Fibroblast of skin of right biceps (primary cell): ENCODE data around the gene PHOSPHO2.
"Not testable (repeated sequence)": the region's sequence is repeated elsewhere in the genome, so short reads cannot be mapped to it uniquely, and the experiment has no call there.

Source experiments
- DNase-seq: peaks from one replicate; pipeline ENCODE4 v3.0.0-alpha.2; 2013

Gene PHOSPHO2

GRCh38 chr2:169684712-169685111, 9.6 kb upstream of the PHOSPHO2 start:
- DNase-seq: not testable (repeated sequence)

GRCh38 chr2:169686825-169687224, 7.4 kb upstream of the PHOSPHO2 start:
- DNase-seq: not testable (repeated sequence)

DNA sequence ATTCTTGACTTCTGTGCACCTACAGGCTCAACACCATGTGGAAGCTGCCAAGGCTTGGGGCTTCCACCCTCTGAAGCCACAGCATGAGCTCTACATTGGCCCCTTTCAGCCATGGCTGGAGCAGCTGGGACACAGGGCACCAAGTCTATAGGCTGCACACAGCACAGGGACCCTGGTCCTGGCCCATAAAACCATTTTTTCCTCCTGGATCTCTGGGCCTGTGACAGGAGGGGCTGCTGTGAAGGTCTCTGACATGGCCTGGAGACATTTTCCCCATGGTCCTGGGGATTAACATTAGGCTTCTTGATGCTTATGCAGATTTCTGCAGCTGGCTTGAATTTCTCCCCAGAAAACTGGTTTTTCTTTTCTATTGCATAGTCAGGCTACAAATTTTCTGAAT, 6.3 kb upstream of the PHOSPHO2 start:
- not testable (repeated sequence) for DNase-seq

DNA sequence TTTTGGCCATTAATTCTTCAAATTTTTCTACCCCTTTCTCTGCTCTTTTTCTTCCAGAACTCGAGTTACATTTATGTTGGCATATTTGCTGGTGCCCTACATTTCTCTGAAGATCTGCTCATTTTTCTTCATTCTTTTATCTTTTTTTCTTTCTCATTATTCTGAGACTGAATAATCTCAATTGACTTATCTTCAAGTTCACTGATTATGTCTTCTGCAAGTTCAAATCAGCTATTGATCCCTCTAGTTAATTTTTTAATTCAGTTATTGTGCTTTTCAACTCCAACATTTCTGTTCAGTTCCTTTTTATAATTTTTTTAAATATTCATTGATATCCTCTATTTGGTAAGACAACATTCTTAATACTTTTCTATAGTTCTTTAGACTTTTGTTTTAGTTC, 3.3 kb upstream of the PHOSPHO2 start:
- no peak for DNase-seq

DNA sequence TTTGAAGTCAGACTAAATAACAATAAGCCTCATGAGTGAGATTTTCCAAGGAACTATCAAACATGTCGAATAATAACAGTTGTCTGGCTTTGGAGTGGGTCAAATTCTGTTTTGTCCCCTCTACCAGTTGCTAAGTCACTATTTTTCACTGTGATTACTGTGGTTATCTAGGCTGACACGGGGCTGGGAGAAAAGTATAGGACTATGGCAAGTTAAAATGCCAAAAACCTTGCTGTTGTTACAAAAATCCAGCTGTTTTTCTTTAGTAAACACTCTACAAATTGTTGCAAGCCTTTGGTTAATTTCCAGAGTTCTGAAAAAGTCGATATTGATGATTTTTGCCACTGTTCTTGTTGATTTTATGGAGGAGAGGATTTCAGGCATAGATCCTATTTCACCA, 1.6 kb upstream of the PHOSPHO2 start:
- no peak for DNase-seq

DNA sequence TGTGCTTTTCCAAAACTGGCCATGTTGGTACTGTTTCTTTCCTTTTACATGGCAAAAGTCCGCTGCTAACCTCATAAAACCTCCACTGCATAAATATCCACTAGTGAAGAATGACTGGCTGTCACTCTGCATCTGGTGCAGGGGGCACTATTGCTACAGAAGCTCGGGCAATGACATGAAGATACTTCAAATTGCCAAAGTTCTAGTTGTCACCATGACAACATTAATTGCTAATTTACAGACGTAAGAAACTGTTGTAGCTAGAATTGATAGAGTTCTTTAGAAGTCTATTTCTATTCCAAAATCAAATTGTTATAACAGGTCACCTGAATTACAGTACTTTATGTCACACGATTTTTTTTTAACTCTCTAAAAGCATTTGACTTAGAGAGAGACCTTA, 909 bp upstream of the PHOSPHO2 start:
- DNase-seq: no peak

GRCh38 chr2:169694894-169695260, 608 bp downstream of the PHOSPHO2 start:
- DNase-seq: no peak

GRCh38 chr2:169696381-169696780, 2.1 kb downstream of the PHOSPHO2 start:
- no peak for DNase-seq

DNA sequence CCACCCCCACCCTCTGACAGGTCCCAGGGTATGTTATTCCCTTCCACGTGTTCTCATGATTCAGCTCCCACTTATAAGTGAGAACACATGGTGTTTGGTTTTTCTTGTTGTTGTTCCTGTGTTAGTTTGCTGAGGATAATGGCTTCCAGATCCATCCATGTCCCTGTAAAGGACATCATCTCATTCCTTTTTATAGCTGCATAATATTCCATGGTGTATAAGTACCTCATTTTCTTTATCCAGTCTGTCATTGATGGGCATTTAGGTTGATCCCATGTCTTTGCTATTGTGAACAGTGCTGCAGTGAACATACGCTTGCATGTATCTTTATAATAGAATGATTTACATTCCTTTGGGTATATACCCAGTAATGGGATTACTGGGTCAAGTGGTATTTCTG, 4.9 kb downstream of the PHOSPHO2 start:
- DNase-seq: not testable (repeated sequence)

- DNase-seq: no peak
Observed at GRCh38 chr2:169702996-169703395, 8.7 kb downstream of the PHOSPHO2 start.

- no peak for DNase-seq
Observed at GRCh38 chr2:169704160-169704708, 10.0 kb downstream of the PHOSPHO2 start.

GRCh38 chr2:169705927-169706326, 11.7 kb downstream of the PHOSPHO2 start:
- DNase-seq: peak; percentile 61

- DNase-seq: no peak
Observed at GRCh38 chr2:169707626-169708025, 13.4 kb downstream of the PHOSPHO2 start.

- no peak for DNase-seq
Observed at GRCh38 chr2:169709331-169709730, 15.1 kb downstream of the PHOSPHO2 start.

DNA sequence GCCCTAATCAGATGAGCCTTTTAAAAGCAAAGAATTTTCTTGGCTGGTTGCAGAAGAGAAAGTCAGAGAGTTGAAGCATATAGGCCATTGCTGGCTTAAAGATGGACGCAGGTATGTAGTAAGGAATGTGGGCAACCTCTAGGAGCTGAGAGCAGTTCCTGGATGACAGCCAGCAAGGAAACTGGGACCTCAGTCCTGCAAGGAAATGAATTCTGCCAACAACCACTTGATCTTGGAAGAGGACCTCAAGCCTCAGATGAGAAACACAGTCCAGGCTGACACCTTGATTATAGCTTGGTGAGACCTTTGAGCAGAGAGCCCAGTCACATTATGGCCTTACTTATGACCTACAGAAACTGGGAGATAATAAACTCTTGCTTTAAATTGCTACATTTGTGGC, 15.7 kb downstream of the PHOSPHO2 start:
- no peak for DNase-seq

DNA sequence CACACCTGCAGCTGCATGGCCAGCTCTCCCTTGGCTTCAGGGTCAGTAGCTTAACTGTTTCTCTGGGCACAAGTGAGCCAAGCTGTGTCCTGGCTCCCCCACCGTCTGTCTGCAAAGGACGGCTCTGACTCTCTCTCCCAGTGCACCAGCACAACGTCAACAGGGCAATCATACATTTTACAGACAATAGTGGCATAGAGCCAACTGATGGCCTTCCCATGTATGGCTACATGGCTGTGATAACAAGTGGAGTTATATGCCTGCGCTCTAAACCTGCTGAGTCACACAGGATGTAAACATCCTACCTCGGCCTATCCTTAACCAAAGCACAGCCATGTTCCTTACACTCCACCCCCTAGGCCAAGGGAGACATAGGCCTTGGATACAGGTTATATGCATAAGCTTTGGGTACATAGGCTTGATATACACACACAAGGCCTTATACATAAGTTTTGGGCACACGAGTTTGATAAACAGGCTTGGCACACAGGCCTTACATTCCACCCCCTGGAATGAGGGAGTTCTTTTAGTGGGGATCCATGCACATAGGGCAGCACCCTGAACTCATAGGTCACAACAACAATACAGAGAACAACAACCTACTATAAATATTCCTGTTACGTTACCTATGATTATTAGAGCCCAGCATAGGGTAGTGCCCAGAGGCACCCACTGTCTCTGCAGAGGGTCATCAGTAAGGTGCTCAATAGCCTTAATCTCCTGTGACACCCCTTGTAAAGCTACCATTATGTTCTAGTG, 17.7 kb downstream of the PHOSPHO2 start:
- DNase-seq: no peak

DNA sequence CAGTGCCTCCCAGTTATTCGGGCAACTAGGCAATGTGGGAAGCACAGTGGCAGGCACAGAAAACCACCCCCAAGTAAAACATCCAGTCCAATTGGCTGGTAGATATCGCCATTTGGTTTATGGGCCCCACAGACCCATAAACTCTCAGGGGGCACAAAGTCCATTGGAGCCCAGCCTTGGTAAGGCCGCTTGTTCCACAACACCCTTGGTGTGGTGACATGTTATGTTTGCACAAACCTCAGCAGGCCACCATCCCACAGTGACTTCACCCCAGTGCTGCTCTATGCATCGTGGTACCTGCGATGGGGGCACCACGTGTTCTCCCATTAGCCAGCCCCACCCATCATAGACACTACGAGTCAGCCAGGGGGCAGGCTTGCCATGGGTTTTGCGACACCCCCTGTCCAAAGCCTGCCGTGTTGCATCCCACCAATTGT, 18.5 kb downstream of the PHOSPHO2 start:
- no peak for DNase-seq

DNA sequence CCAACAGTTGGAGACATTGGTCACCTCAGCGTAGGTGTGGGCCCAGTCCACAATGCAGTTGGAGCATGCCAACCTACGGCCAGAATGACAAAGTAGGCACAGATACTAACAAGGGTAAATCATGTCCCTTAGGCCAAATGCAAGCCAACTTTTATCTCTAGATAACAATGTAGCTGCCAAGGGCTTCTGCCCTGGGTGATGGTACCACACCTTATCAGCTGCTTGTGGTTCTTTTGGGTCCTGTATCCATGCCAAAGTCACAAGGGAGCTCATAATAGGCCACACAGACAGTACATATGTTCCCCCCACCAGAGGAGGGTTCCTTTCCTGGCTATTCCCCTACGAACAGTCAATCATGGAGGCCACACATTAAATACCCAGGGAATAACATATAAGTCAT, 19.1 kb downstream of the PHOSPHO2 start:
- DNase-seq: no peak

DNA sequence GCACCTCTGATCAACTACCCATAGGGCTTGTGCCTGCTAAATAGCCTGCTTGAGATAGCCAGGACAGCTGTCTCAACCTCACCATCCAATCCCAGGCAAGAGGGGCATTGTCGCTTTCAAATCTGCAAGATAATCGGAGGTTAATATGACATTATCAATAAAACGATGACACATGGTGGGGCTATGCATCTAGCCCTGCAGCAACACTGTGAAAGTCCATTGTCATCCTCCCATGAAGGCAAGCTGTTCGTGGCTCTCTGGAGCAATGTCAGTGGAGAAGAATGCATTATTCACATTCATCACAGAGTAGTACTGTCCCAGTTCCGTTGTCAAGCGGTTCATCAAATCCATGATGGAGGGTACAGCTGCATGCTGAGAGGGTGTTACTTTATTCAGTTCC, 20.4 kb downstream of the PHOSPHO2 start:
- DNase-seq: peak; percentile 31

- DNase-seq: no peak
Observed at GRCh38 chr2:169715379-169716237, 21.3 kb downstream of the PHOSPHO2 start.

GRCh38 chr2:169716238-169716886, 22.1 kb downstream of the PHOSPHO2 start:
- peak; percentile 66 for DNase-seq

- DNase-seq: no peak
Observed at GRCh38 chr2:169716938-169717690, 22.8 kb downstream of the PHOSPHO2 start.

- DNase-seq: no peak
Observed at GRCh38 chr2:169717691-169718063, 23.4 kb downstream of the PHOSPHO2 start.
